K562 (cell line): ENCODE results near the gene NUP62. TPM values are rescaled to one million over a fixed set of nuclear protein-coding genes. Genes with fewer than 3 reads are reported as not detected.

Experiments used
- ATF1 ChIP-seq, 2 experiments: fragments of 450-650 bp in 1 of 2; IDR thresholded peaks; 2 replicates each; pipeline ENCODE4 v1.6.1; 2016; ENCODE audit warnings: missing compliant biosample characterization in 1 of 2, missing genetic modification characterization in 1 of 2
- KLF6 ChIP-seq: fragments of 250-450 bp; sonication (Bioruptor Pico); IDR thresholded peaks from 2 replicates; pipeline ENCODE4 v1.4.0; 2020; ENCODE audit warnings: mild to moderate bottlenecking, moderate library complexity, borderline replicate concordance
- MBD2 ChIP-seq: sonication (generic); IDR thresholded peaks from 2 replicates; pipeline ENCODE4 v1.6.1; 2016; ENCODE audit warnings: low read depth, borderline replicate concordance
- OTX1 ChIP-seq: fragments of 450-650 bp; formaldehyde crosslinking; IDR thresholded peaks from 2 replicates; pipeline ENCODE4 v1.4.0; 2022; ENCODE audit warnings: mild to moderate bottlenecking
- PRPF4 ChIP-seq: fragments of 200-400 bp; formaldehyde crosslinking; IDR thresholded peaks from one replicate; pipeline ENCODE4 v1.6.1; 2017; ENCODE audit warnings: low read length, low read depth, mild to moderate bottlenecking; ENCODE audit not compliant: insufficient read depth, poor library complexity, severe bottlenecking
- PTBP1 ChIP-seq: fragments of 200-400 bp; formaldehyde crosslinking; IDR thresholded peaks from 2 replicates; pipeline ENCODE4 v1.6.1; 2017; ENCODE audit warnings: low read depth, low read length
- RBBP5 ChIP-seq: fragments of 200-600 bp; sonication (generic); IDR thresholded peaks from 2 replicates; pipeline ENCODE4 v1.6.1; 2012; ENCODE audit warnings: borderline replicate concordance, mild to moderate bottlenecking, low read length, control low read depth, inconsistent platforms; ENCODE audit not compliant: insufficient read depth, poor library complexity, severe bottlenecking
- RBM15 ChIP-seq: fragments of 200-400 bp; formaldehyde crosslinking; IDR thresholded peaks from 2 replicates; pipeline ENCODE4 v1.6.1; 2018; ENCODE audit warnings: mild to moderate bottlenecking, low read length, moderate library complexity; ENCODE audit not compliant: insufficient read depth
- RBM22 ChIP-seq: fragments of 200-400 bp; formaldehyde crosslinking; IDR thresholded peaks from 2 replicates; pipeline ENCODE4 v1.6.1; 2018; ENCODE audit warnings: low read length, low read depth; ENCODE audit not compliant: poor library complexity, severe bottlenecking
- RFX5 ChIP-seq: IDR thresholded peaks from 2 replicates; pipeline ENCODE4 v1.6.1; 2011; ENCODE audit warnings: low read depth, mild to moderate bottlenecking, improper control_type of control experiment, low read length
- RNF2 ChIP-seq: sonication (generic); IDR thresholded peaks from 2 replicates; pipeline ENCODE4 v1.6.1; 2016
- SP2 ChIP-seq: IDR thresholded peaks from 2 replicates; pipeline ENCODE4 v1.6.1; 2011; ENCODE audit warnings: mild to moderate bottlenecking, low read depth, low read length, moderate library complexity; ENCODE audit not compliant: poor library complexity, severe bottlenecking; ENCODE audit errors: extremely low read depth
- SUPT5H ChIP-seq: fragments of 450-650 bp; IDR thresholded peaks from 2 replicates; pipeline ENCODE4 v1.6.1; 2016
- TAF7 ChIP-seq: fragments of 450-650 bp; IDR thresholded peaks from 2 replicates; pipeline ENCODE4 v1.6.1; 2016; ENCODE audit warnings: missing genetic modification characterization, missing compliant biosample characterization
- ZNF507 ChIP-seq: conservative IDR thresholded peaks from 2 replicates; pipeline ENCODE4 v1.6.1; 2017; ENCODE audit warnings: missing genetic modification characterization, missing compliant biosample characterization
- ZNF57 ChIP-seq: fragments of 450-650 bp; formaldehyde crosslinking; IDR thresholded peaks from 2 replicates; pipeline ENCODE4 v1.4.0; 2020; ENCODE audit warnings: mild to moderate bottlenecking, moderate library complexity
- polyA plus RNA-seq, 8 experiments: library from polyadenylated mRNA; depleted of rRNA in 4 of 8; stranded (reverse) in 5 of 8; unstranded in 3 of 8; fragments of >200 nt; fragmentation: Nextera tagmentation in 2 of 8; fragmentation: Illumina TruSeq in 1 of 8; extraction: Ambion mirVana in 2 of 8; extraction: Trizol in 1 of 8; gene quantifications; 2 replicates each; pipeline versions ENCODE4 v1.2.1 to v1.2.3, GENCODE V29; 2011 to 2014; ENCODE audit warnings: inconsistent platforms in 1 of 8, missing spikeins in 1 of 8
- total RNA-seq, 7 experiments: library from RNA; depleted of rRNA in 6 of 7; stranded (reverse); fragments of >200 nt in 6 of 7; fragmentation: Illumina TruSeq in 2 of 7; extraction: Trizol in 2 of 7; gene quantifications; 2 replicates each; pipeline versions ENCODE4 v1.2.1 to v1.2.3, GENCODE V29; 2011 to 2021; ENCODE audit warnings: low replicate concordance in 1 of 7
- TF ChIP-seq, protein P1 (sequence below): sonication (generic); formaldehyde crosslinking; IDR thresholded peaks from 2 replicates; pipeline ENCODE4 v1.8.0; 2022; ENCODE audit warnings: mild to moderate bottlenecking, missing genetic modification reagents
- TF ChIP-seq, protein P2 (sequence below): fragments of 450-650 bp; formaldehyde crosslinking; IDR thresholded peaks from 2 replicates; pipeline ENCODE4 v1.4.0; 2020; ENCODE audit warnings: mild to moderate bottlenecking, moderate library complexity
- TF ChIP-seq, protein P3 (sequence below): fragments of 450-650 bp; formaldehyde crosslinking; IDR thresholded peaks from 2 replicates; pipeline ENCODE4 v1.4.0; 2022; ENCODE audit warnings: missing genetic modification characterization
- TF ChIP-seq, protein P4 (sequence below): fragments of 200-800 bp; sonication (Bioruptor generic); IDR thresholded peaks from 2 replicates; pipeline ENCODE4 v1.6.1; 2017; ENCODE audit warnings: missing genetic modification characterization, missing compliant biosample characterization

The NUP62 gene
- total and polyA plus RNA-seq, 9 of the 15 experiments (the other 6 are each of a cell fraction or from before 2014, with no cell fraction given) = 16.9 to 109 (median 66.0) TPM

DNA sequence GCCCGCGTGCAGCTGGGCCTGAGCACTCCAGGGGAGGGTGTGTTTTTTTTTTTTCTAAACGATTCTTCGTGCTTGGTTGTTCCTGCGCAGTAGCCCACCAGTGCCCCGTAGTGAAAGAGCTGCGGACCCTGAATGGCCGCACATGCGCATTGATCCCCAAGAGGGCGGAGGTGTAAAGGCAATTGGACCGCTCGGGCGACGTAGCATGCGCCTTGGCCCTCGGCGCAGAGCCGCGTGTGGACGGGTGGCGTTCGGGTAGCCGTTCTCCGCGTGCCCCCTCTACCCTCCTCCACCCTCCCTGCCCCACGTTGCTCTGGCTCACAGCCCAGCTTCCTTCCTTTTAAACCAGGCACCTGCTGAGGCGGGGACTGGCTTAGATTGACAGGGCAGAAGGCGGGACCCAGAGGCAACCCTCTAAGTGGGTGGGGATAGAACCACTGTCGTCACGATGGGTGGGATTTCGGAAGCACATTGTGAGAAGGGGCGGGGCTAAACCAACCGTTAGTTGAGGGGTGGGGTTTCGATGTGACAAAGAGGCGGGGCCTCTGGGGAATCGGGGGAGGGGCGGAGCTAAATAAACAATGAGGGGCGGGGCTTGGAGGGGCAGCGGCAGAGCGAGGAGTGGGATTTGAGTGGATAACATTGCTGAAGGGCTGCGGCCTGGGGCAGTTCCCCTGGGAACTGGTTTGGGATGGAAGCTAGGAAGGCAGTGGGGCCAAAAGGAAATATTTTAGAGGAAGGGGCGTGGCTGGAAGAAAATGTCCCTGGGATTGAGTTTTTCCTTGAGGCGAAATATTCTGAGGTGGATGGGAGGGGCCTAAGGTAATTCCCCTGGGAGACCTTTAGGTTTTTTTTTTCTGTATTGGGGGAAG, 543 bp upstream of the NUP62 start (continued):
- TF ChIP-seq, protein P1, sequence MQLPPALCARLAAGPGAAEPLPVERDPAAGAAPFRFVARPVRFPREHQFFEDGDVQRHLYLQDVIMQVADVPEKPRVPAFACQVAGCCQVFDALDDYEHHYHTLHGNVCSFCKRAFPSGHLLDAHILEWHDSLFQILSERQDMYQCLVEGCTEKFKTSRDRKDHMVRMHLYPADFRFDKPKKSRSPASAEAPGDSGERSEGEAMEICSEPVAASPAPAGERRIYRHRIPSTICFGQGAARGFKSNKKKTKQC (CRISPR knock-in tag) = peak; percentile 3; the same call in 1 of the 2 replicates
- TF ChIP-seq SP2 = peak; percentile 6
- TF ChIP-seq OTX1 (CRISPR knock-in tag) = peak; percentile 74; the same call in 1 of the 2 replicates
- TF ChIP-seq, protein P2, sequence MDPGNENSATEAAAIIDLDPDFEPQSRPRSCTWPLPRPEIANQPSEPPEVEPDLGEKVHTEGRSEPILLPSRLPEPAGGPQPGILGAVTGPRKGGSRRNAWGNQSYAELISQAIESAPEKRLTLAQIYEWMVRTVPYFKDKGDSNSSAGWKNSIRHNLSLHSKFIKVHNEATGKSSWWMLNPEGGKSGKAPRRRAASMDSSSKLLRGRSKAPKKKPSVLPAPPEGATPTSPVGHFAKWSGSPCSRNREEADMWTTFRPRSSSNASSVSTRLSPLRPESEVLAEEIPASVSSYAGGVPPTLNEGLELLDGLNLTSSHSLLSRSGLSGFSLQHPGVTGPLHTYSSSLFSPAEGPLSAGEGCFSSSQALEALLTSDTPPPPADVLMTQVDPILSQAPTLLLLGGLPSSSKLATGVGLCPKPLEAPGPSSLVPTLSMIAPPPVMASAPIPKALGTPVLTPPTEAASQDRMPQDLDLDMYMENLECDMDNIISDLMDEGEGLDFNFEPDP (CRISPR knock-in tag) = 0 out of 2 replicates have a peak, but pooled peaks have one; percentile 53
- TF ChIP-seq PRPF4 = peak; percentile 38
- TF ChIP-seq PTBP1 = no peak
- no peak for TF ChIP-seq ATF1 (CRISPR knock-in tag; IDR thresholded peaks at IDR 0.05)
- TF ChIP-seq ATF1 (tag; IDR thresholded peaks at IDR 0.05) = peak; percentile 83
- no peak for TF ChIP-seq KLF6 (CRISPR knock-in tag)
- TF ChIP-seq, protein P3, sequence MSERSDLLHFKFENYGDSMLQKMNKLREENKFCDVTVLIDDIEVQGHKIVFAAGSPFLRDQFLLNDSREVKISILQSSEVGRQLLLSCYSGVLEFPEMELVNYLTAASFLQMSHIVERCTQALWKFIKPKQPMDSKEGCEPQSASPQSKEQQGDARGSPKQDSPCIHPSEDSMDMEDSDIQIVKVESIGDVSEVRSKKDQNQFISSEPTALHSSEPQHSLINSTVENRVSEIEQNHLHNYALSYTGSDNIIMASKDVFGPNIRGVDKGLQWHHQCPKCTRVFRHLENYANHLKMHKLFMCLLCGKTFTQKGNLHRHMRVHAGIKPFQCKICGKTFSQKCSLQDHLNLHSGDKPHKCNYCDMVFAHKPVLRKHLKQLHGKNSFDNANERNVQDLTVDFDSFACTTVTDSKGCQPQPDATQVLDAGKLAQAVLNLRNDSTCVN (CRISPR knock-in tag) = peak; percentile 74
- TF ChIP-seq RNF2 = peak; percentile 62
- TF ChIP-seq ZNF57 (CRISPR knock-in tag) = peak; percentile 57; the same call in 1 of the 2 replicates
- TF ChIP-seq RFX5 = no peak
- TF ChIP-seq MBD2 = no peak; the same call in 1 of the 2 replicates
- no peak for TF ChIP-seq RBBP5
- TF ChIP-seq RBM15 = no peak
- TF ChIP-seq ZNF507 (tag) = no peak
- TF ChIP-seq RBM22 = peak; percentile 93
- TF ChIP-seq, protein P4, sequence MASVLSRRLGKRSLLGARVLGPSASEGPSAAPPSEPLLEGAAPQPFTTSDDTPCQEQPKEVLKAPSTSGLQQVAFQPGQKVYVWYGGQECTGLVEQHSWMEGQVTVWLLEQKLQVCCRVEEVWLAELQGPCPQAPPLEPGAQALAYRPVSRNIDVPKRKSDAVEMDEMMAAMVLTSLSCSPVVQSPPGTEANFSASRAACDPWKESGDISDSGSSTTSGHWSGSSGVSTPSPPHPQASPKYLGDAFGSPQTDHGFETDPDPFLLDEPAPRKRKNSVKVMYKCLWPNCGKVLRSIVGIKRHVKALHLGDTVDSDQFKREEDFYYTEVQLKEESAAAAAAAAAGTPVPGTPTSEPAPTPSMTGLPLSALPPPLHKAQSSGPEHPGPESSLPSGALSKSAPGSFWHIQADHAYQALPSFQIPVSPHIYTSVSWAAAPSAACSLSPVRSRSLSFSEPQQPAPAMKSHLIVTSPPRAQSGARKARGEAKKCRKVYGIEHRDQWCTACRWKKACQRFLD (CRISPR knock-in tag) = peak; percentile 28; the same call in 1 of the 2 replicates
- TF ChIP-seq SUPT5H = peak; percentile 96
- peak; percentile 83 for TF ChIP-seq TAF7 (tag)
